Stimulated activated naive CD8-positive, alpha-beta T cell treated with anti-CD3 and anti-CD28 coated beads, Interleukin-15, Interleukin-2, amounts not matched to agents 100 ng/mL and 50 ng/mL, for 24 hours (primary cell): Measurements from ENCODE around the gene CHRNA4.
"Not testable (repeated sequence)": the region's sequence is repeated elsewhere in the genome, so short reads cannot be mapped to it uniquely, and the experiment has no call there.

Source experiments
- H3K27ac Mint-ChIP-seq: one replicate; pipeline ENCODE4 v1.8.0; 2021; ENCODE audit warnings: mild to moderate bottlenecking, mixed read lengths
- H3K27me3 Mint-ChIP-seq: one replicate; pipeline ENCODE4 v1.8.0; 2021; ENCODE audit warnings: mixed read lengths
- H3K36me3 Mint-ChIP-seq: one replicate; pipeline ENCODE4 v1.8.0; 2021; ENCODE audit warnings: low read depth, mixed read lengths
- H3K4me1 Mint-ChIP-seq: one replicate; pipeline ENCODE4 v1.8.0; 2021; ENCODE audit warnings: low read depth, mixed read lengths
- H3K4me3 Mint-ChIP-seq: one replicate; pipeline ENCODE4 v1.8.0; 2021; ENCODE audit warnings: mild to moderate bottlenecking, mixed read lengths
- H3K9me3 Mint-ChIP-seq: one replicate; pipeline ENCODE4 v1.8.0; 2021; ENCODE audit warnings: mixed read lengths

Gene CHRNA4

DNA sequence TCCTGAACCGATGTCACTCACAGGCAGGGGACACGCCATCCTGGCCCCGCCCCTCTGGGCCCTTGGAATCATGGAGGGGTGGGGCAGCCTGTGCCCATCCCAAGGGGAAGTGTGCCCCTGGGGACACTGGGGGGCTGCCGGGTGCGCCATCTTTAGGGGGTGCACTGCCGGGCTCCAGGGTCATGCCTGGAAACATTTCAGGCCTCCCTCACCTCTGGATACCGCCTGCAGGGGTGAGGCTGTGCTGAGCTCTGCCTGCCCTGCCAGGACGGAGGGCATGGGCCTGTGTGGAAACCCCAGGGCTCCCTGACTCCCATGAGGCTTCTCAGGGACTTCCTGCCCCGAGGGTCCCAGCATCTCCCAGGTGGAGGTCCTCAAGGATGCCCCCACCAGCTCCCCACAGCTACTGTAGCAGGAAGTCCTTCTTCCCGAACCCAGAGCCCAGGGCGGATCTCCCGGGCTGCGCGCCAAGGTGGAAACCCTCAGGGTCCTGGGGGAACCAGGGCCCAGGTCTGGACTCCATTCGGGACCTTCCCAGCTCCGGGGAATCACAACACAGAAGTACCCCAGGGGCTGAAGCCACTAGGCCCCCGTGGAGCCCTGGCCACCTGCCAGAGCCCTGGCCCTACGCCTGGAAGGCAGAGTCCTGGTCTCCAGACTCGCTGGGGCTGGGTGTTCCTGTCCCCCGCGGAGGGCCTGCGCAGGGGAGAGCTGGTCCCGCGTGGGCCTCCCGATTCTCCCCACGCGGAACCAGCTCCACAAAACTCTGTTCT is 15.6 kb downstream of the CHRNA4 start:
- Mint-ChIP-seq H3K27ac (no peak overlapping the region), H3K4me1 (no peaks in the 10 kb centered on the region), H3K27me3 (peaks cover 18% of the 10 kb centered on the region), H3K36me3 (no peaks in the 10 kb centered on the region), H3K4me3 (no peak overlapping the region), H3K9me3 (peaks cover 4% of the 10 kb centered on the region)

DNA sequence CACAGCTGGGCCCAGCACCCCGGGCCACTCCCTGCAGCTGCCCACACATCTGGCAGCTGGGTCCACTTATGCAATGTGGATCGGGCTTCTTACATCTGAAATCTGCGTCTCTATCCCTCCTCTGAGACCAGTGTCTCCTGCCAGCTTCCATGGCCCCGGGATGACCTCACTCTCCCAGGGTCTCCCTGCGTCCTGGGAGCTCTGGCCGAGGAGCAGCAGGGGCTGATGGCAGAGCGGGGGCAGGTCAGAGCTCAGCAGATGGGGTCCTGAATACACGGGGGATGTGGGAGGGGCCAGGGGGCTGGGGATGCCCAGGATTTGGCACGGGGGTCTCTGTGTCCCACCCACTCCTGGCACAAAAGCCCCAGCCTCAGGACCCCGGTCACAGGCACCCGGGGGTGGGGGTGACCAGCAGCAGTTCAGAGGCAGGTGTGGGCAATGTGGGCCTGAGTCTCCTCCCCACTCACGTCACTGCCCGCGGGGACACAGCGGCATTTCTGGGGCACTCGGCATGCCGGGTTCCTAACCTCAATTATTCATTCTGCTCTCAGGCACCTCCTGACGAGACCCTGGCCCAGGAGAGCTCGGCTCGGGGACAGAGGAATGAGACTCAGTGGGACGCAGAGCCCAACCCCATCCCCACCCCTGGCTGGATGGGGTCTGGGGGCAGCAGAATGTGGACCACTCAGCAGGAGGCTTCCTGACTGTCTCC is 16.4 kb downstream of the CHRNA4 start:
- Mint-ChIP-seq H3K36me3 (no peaks in the 10 kb centered on the region), H3K27ac (no peak overlapping the region), H3K27me3 (peaks cover 20% of the 10 kb centered on the region), H3K9me3 (peaks cover 6% of the 10 kb centered on the region), H3K4me3 (no peak overlapping the region), H3K4me1 (no peaks in the 10 kb centered on the region)

DNA sequence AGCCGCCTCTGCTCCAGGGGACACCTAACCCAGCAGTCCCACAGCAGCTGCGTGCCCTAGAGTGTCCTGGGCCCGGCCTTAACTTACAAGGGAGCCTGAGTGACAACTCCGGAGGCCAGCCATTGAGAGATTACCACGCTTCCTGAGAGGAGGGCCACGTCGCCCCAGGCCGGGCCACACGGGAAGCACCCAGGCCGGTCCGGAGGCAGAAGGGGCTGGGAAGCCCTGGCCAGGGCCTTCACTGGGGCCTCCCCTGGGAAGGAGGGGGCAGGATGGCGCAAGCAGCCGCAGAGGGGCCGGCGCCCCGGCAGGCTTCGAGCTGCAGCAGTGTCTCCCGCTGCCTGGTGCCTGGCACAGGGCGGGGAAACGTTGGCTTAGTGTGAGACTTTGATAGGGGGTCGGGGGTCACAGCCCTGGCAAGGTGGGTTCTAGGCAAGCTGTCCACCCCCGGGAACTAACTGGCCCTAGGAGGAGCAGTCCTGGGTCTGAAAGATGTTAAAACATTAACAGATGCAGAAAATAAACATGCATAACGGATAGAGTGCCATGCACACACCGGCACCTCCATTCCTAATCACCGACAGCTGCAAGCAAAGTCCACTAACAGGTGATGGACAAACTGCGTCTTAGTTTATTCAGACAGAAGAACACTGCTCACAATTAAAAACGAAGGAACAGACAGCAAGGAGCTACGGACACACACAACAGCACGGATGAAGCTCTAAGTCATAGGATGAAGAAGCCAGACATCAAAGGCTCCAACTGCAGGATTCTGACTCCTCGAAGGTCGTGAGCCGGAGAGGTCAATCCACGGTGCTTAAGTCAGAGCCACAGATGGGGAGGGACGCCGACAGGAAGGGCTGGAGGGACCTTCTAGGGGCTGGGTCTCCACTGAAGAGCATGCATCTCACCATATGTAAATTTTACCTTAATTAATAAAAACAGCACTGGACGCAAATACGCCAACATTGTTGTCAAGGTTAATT is 17.4 kb downstream of the CHRNA4 start:
- H3K27ac Mint-ChIP-seq = no peak overlapping the region
- no peaks in the 10 kb centered on the region for H3K36me3 Mint-ChIP-seq
- H3K27me3 Mint-ChIP-seq = peaks cover 28% of the 10 kb centered on the region
- H3K4me1 Mint-ChIP-seq = no peaks in the 10 kb centered on the region
- H3K4me3 Mint-ChIP-seq = no peak overlapping the region
- H3K9me3 Mint-ChIP-seq = peaks cover 14% of the 10 kb centered on the region

DNA sequence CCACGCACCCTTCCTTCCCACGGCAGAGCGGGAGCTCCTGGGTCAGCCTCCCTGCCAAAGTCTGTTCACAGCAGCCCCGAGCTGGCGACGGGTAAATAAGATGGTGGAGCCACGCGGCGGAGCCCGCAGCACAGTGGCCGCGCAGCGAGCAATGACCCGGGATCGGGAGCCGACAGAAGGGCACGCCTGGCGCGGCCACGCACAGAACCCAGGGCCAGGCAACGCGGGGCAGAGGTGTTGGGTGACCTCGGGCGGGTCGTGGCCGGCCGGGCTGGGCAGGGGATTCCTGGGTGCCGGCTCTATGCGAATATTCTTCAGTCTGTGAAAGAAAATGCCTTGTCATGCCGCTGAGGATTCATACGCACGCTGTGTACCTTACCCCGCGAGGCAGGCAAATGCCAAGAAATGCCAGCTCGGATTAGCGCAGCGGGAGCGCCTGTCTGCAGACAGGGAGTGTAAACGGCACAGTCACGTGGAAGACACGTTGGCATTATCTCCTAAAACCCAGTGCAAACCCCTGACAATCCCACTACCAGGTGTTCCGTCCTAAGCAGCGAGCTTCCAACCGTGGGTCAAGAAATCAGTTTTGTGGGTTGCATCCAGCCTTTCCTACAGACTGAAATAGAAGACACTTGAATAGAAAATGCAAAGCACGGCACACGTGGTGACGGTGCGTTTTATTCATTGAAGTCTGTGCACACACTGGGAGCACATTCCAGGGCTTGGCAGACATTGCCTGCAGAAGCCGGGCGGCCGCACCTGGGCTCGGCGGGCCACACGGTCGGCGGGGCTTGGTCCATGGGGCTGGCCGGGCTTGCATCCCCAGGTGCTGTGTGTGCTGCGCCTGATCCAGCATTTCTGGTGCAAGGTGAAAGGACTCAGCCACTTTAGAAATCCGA is 18.3 kb downstream of the CHRNA4 start:
- peaks cover 34% of the 10 kb centered on the region for H3K27me3 Mint-ChIP-seq

DNA sequence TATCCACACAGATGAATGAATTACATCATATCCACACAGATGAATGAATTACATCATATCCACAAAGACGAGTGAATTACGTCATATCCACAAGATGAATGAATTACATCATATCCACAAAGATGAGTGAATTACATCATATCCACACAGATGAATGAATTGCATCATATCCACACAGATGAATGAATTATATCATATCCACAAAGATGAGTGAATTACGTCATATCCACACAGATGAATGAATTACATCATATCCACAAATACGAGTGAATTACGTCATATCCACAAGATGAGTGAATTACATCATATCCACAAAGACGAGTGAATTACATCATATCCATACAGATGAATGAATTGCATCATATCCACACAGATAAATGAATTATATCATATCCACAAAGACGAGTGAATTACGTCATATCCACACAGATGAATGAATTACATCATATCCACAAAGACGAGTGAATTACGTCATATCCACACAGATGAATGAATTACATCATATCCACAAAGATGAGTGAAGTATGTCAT is 20.9 kb downstream of the CHRNA4 start:
- not testable (repeated sequence) for H3K4me3 Mint-ChIP-seq, H3K27ac Mint-ChIP-seq, H3K36me3 Mint-ChIP-seq, H3K4me1 Mint-ChIP-seq
- peaks cover 53% of the 10 kb centered on the region for H3K27me3 Mint-ChIP-seq
- peaks cover 20% of the 10 kb centered on the region for H3K9me3 Mint-ChIP-seq

More for the DNA sequence above, 18.3 kb downstream of the CHRNA4 start:
- Mint-ChIP-seq H3K4me3 (no peak overlapping the region), H3K36me3 (no peaks in the 10 kb centered on the region), H3K9me3 (peaks cover 20% of the 10 kb centered on the region), H3K4me1 (no peaks in the 10 kb centered on the region), H3K27ac (no peak overlapping the region)

DNA sequence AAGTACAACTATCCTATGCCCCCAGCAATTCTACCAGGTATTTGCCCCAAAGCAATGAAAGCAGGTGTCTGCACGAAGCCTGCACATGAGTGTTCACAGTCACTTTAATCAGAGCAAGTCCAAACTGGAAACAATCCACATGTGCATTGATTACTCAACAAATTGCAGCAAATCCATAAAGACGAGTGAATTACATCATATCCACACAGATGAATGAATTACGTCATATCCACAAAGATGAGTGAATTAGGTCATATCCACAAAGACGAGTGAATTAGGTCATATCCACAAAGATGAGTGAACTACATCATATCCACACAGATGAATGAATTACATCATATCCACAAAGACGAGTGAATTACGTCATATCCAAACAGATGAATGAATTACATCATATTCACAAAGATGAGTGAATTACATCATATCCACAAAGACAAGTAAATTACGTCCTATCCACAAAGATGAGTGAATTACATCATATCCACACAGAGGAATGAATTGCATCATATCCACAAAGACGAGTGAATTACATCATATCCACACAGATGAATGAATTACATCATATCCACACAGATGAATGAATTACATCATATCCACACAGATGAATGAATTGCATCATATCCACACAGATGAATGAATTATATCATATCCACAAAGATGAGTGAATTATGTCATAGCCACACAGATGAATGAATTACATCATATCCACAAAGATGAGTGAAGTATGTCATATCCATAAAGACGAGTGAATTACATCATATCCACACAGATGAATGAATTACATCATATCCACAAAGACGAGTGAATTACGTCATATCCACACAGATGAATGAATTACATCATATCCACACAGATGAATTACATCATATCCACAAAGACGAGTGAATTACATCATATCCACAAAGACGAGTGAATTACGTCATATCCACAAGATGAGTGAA is 21.7 kb downstream of the CHRNA4 start:
- not testable (repeated sequence) for H3K4me1 Mint-ChIP-seq, H3K4me3 Mint-ChIP-seq, H3K36me3 Mint-ChIP-seq, H3K27ac Mint-ChIP-seq
- Mint-ChIP-seq H3K27me3 (peaks cover 53% of the 10 kb centered on the region), H3K9me3 (peaks cover 20% of the 10 kb centered on the region)

DNA sequence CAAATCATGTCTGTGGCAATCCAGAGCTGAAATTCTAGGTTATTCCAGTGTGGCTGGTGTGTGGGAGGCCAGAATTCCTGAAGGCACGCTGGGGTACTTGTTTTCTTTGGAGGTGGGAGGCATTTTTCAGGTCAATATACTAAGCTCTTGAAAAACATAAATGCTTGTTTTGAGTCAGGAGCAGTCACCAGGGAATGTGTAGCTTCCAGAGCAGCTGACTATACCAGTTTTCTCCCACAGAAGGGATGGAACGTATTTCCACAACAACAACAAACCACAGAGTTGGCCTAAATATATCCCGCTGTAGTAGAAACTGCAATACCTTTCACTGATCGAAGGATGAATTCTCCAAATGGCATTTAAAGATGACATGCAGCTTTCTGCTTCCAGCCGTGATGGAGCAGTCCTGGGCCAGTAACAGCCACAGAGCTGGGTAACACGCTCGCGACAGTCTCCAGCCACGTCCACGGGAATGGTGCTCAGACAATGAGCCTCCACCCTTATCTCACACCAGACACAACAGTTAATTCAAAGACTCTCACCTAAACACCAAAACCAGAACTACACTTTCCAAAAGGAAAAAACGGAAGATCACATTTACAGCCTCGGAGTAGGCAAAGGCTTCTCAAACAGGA is 23.2 kb downstream of the CHRNA4 start:
- H3K27me3 Mint-ChIP-seq = peaks cover 59% of the 10 kb centered on the region
- no peak overlapping the region for H3K4me3 Mint-ChIP-seq
- H3K36me3 Mint-ChIP-seq = no peaks in the 10 kb centered on the region
- no peaks in the 10 kb centered on the region for H3K4me1 Mint-ChIP-seq
- H3K9me3 Mint-ChIP-seq = peaks cover 20% of the 10 kb centered on the region
- no peak overlapping the region for H3K27ac Mint-ChIP-seq

DNA sequence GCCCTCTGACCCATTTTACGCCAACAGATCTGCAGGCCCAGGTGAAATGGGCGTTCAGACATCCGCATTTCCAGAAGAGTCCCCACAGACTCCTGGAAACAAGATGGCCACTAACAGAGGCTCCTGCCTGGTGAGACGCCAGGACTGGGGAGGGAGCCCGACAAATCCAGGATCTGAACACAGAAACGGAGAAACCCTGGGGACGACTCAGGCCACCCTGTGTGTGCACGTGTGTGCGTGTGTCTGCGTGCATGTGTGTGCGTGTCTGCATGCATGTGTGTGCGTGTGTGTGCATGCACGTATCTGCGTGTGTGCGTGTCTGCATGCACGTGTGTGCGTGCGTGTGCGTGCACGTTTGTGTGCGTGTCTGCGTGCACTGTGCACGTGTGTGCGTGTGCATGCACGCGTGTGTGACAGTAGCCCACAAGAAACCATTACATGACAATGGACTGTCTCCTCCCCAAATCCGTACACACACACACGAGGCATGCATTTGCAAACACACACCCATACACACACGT is 24.9 kb downstream of the CHRNA4 start:
- Mint-ChIP-seq H3K36me3 (peaks cover 6% of the 10 kb centered on the region), H3K27me3 (peaks cover 59% of the 10 kb centered on the region), H3K4me3 (no peak overlapping the region), H3K27ac (no peak overlapping the region), H3K4me1 (no peaks in the 10 kb centered on the region), H3K9me3 (peaks cover 27% of the 10 kb centered on the region)

DNA sequence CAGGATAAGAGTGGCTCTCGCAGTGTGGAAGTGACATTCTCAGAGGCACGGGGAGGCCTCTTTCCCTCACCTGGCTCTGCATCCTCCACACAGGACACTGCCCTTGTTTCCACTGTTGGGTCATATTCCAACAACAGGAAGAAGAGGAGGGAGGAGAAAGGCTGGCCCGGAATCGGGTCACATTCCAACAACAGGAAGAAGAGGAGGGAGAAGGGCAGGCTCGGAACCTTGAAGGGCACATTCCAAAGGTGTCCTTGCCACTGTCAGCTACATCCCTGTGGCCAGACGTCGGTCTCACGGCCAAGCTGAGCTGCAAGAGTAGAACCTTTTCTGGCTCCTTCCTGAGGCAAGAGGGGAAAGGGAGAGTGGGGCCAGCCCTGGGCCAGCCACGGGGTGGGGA is 25.4 kb downstream of the CHRNA4 start:
- Mint-ChIP-seq H3K4me1 (no peaks in the 10 kb centered on the region), H3K27ac (no peak overlapping the region), H3K4me3 (no peak overlapping the region), H3K27me3 (peaks cover 54% of the 10 kb centered on the region), H3K36me3 (peaks cover 6% of the 10 kb centered on the region), H3K9me3 (peaks cover 27% of the 10 kb centered on the region)

DNA sequence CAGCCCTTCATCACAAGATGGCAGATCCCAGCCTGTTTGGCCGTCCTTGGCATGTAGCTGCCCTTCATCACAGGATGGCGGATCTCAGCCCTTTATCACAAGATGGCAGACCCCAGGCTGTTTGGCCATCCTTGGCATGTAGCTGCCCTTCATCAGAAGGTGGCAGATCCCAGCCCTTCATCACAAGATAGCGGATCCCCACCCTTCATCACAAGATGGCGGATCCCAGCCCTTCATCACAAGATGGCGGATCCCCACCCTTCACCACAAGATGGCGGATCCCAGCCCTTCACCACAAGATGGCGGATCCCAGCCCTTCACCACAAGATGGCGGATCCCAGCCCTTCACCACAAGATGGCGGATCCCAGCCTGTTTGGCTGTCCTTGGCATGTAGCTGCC is 26.1 kb downstream of the CHRNA4 start:
- not testable (repeated sequence) for H3K36me3 Mint-ChIP-seq, H3K4me1 Mint-ChIP-seq, H3K27ac Mint-ChIP-seq, H3K4me3 Mint-ChIP-seq
- peaks cover 53% of the 10 kb centered on the region for H3K27me3 Mint-ChIP-seq
- peaks cover 24% of the 10 kb centered on the region for H3K9me3 Mint-ChIP-seq

DNA sequence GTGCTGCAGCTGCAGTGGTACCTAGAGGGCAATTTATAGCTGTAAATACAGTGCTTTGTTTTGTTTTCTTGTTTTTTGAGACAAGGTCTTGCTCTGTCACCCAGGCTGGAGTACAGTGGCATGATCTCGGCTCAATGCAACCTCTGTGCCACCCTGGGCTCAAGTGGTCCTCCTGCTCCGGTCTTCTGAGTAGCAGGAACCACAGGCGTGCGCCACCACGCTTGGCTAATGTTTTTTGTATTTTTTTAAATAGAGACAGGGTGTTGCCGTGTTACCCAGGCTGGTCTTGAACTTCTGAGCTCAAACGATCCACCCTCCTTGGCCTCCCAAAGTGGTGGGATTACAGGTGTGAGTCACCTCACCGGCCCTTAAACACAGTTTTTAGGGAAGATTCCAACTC is 26.8 kb downstream of the CHRNA4 start:
- no peaks in the 10 kb centered on the region for H3K4me1 Mint-ChIP-seq
- H3K9me3 Mint-ChIP-seq = peaks cover 17% of the 10 kb centered on the region
- peaks cover 6% of the 10 kb centered on the region for H3K36me3 Mint-ChIP-seq
- peaks cover 46% of the 10 kb centered on the region for H3K27me3 Mint-ChIP-seq
- H3K4me3 Mint-ChIP-seq = no peak overlapping the region
- H3K27ac Mint-ChIP-seq = no peak overlapping the region

DNA sequence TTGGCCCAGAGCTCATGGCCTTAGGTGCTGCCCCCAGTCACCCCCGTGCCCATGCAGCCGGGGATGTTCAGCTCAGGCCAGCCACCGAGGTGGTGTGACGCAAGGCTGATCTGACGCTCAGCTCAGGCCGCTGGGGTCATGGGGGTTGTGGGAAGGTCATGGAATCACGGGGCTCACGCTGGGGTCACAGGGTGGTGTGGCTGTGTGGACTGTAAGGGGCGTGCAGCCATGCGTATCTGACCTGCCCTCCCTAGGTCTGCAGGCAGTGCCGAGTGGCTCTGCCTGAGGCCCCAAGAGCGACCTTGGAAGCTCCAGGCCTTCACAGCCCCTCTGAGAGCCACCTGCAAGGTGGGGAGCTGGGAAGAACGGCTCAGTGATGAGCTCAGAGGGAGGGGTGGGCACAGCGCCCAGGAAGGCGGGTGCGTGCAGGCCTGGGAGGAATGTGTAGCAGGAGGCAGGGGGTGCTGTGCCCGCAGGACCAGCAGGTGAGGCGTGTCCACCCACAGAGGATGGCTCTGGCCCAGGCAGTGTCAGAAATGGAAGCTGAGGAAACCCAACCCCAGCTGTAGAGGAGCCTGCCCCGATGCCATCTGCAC is 27.8 kb downstream of the CHRNA4 start:
- no peaks in the 10 kb centered on the region for H3K4me1 Mint-ChIP-seq
- no peak overlapping the region for H3K27ac Mint-ChIP-seq
- peaks cover 6% of the 10 kb centered on the region for H3K36me3 Mint-ChIP-seq
- H3K27me3 Mint-ChIP-seq = peaks cover 41% of the 10 kb centered on the region
- peaks cover 12% of the 10 kb centered on the region for H3K9me3 Mint-ChIP-seq
- no peak overlapping the region for H3K4me3 Mint-ChIP-seq
